Measurements from ENCODE around the gene NTM. TPM values are rescaled to one million over a fixed set of nuclear protein-coding genes. Genes with fewer than 3 reads are reported as not detected.
A peak's percentile ranks its signal among the peaks of the same experiment; 100 is the strongest.

NTM gene
- total RNA-seq, 1 experiment from 2014 or later, result 9.9 TPM

- Histone ChIP-seq H4K20me1 (ENCODE audit: control insufficient read depth, insufficient read depth, insufficient read length) (no peaks in the 10 kb centered on the region), H2BK120ac (ENCODE audit: low read depth, low read length, poor library complexity, severe bottlenecking) (no peak overlapping the region), H3K4ac (ENCODE audit: low read depth, low read length) (no peak overlapping the region), H2AK5ac (ENCODE audit: insufficient read length, low read length) (no peak overlapping the region), H4K91ac (ENCODE audit: insufficient read length, low read depth, low read length) (no peak overlapping the region), H3T11ph (ENCODE audit: low read length) (no peak overlapping the region), H2BK5ac (ENCODE audit: insufficient read length, low read length) (no peak overlapping the region), H2BK12ac (ENCODE audit: insufficient read length, low read depth, low read length) (no peak overlapping the region), H3K56ac (ENCODE audit: insufficient read length, low read depth, low read length) (no peak overlapping the region), H2BK15ac (ENCODE audit: low read depth, low read length) (no peak overlapping the region), H3K79me2 (ENCODE audit: insufficient read depth, low read length) (no peaks in the 10 kb centered on the region), H2BK20ac (ENCODE audit: low read depth, low read length, poor library complexity, severe bottlenecking) (no peak overlapping the region), H3K9me3 (ENCODE audit: control insufficient read depth, low read depth, low read length) (no peaks in the 10 kb centered on the region), H3K14ac (ENCODE audit: insufficient read depth, low read length) (no peak overlapping the region), H3K4me2 (ENCODE audit: insufficient read depth, insufficient read length, low read length) (peak overlapping the region; percentile 38), H3K27ac (ENCODE audit: insufficient read length, low read depth, low read length) (peak overlapping the region; percentile 71), H4K8ac (replicated peaks; ENCODE audit: insufficient read length, low read depth, low read length) (no peak overlapping the region), H4K5ac (ENCODE audit: insufficient read length, low read depth, low read length) (no peak overlapping the region), H3K23ac (ENCODE audit: insufficient read length, low read depth, low read length) (no peak overlapping the region), H3K27me3 (ENCODE audit: insufficient read depth, low read length) (no peaks in the 10 kb centered on the region), H2AFZ (ENCODE audit: low read length) (no peak overlapping the region), H3K23me2 (ENCODE audit: insufficient read length, low read depth, low read length, poor library complexity, severe bottlenecking) (no peaks in the 10 kb centered on the region), H3K79me1 (ENCODE audit: insufficient read depth, low read depth, low read length, poor library complexity, severe bottlenecking) (no peaks in the 10 kb centered on the region), H3K9ac (ENCODE audit: extremely low read depth, insufficient read length, low read length) (no peak overlapping the region), H3K4me1 (ENCODE audit: insufficient read depth, low read length) (peaks cover 12% of the 10 kb centered on the region), H3K18ac (ENCODE audit: insufficient read length, low read depth, low read length) (no peak overlapping the region)
- Mint-ChIP-seq H3K27me3 (ENCODE audit: low read depth) (no peaks in the 10 kb centered on the region), H3K36me3 (ENCODE audit: insufficient read depth in 1 of 3, low read depth in 3 of 3) (0 out of 7 replicates have a peak, but pooled peaks cover 0 to 2% (median 0%) of the 10 kb centered on the region in 3 experiments), H3K4me3 (0 out of 5 replicates have a peak overlapping the region, but pooled peaks of 1 of the 2 experiments have one; percentile 24), H3K4me1 (peaks cover 58 to 61% of the 10 kb centered on the region in 2 experiments), H3K9me3 (no peaks in the 10 kb centered on the region; a peak in 1 of 5 replicates), H3K27ac (peak overlapping the region in 2 of 3 experiments; percentile 89 to 95; a peak in 5 of 7 replicates)
- no peak for TF ChIP-seq CTCF (conservative IDR thresholded peaks at IDR 0.05)
- DNase-seq, result peak; percentile 39
- no CpG with 5 or more reads among the region's 6 CpGs for WGBS (ENCODE audit: extremely low coverage, insufficient read length, low lambda C conversion rate)
These were observed 606.8 kb downstream of the NTM start for GRCh38 chr11:131977231-131977630.
